Measurements from ENCODE around the gene ZNF70.

Gene ZNF70

DNA sequence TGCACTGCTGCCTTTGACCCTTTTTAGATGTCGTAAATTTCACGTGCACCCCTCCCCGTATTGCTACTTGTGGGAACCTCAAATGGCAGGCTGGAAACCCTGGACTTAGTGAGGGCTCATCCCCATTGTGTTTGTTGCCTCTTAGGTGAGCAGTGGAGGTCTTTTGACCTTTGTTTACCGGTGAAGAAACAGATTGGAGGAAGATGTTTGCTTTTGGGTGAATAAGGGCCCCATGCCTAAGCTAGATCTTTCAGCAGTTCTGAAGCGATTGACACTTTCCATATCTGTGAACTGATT is 36.6 kb upstream of the ZNF70 start:
- WGBS: 5% methylated on average over 5 of the region's 5 CpGs
- peaks cover 5% of the 10 kb centered on the region for H3K79me1 ChIP-seq (replicated peaks; ENCODE audit: low read length, poor library complexity, severe bottlenecking)

DNA sequence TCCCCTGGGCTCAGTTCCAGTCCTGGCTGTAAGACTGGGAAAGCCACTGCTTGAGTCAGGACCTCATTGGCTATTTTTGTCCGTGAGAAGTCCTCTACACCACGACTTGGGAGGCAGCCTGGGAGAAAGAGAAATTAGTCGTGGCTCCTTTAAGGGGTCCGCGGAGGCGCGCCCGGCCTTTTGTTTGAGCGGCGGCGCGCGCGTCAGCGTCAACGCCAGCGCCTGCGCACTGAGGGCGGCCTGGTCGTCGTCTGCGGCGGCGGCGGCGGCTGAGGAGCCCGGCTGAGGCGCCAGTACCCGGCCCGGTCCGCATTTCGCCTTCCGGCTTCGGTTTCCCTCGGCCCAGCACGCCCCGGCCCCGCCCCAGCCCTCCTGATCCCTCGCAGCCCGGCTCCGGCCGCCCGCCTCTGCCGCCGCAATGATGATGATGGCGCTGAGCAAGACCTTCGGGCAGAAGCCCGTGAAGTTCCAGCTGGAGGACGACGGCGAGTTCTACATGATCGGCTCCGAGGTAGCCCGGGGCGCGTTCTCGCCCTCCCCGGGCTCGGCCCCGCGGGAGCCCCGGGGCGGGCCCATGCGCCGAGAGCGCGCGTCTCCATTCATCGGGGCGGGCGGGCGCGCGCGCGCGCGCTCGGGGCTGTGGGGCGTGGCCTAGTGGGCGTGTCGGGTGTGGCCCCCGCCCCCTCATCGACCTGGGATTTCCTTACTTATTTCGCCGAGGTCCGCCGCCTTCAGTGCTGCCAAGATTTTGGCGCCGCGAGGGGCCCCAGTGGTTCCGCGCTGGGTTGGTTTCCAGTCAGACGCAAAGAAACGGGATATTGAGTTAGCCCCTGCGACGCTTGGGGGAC is 36.1 kb upstream of the ZNF70 start, which contains the start of gene SMARCB1:
Gene SMARCB1, plus strand, starts transcription at position 215 of the 848 bp plus-strand sequence. Its CDS starts 204 bp downstream, at position 419.
- Histone ChIP-seq H3K79me1 (replicated peaks; ENCODE audit: low read length, poor library complexity, severe bottlenecking) (peaks cover 1% of the 10 kb centered on the region), H3K27ac (ENCODE audit: low read length, poor library complexity, severe bottlenecking) (peak within 1 kb of the TSS; percentile 97), H3K9ac (ENCODE audit: low read length) (peak within 1 kb of the TSS; percentile 97), H2BK12ac (ENCODE audit: low read length in 2 of 2) (peak within 1 kb of the TSS; percentile 28 to 61), H3K9me3 (ENCODE audit: control insufficient read depth, low read length) (no peaks in the 10 kb centered on the region), H3K4me2 (ENCODE audit: low read length, poor library complexity, severe bottlenecking) (peak within 1 kb of the TSS; percentile 82), H2AK5ac (ENCODE audit: low read length, severe bottlenecking) (peak within 1 kb of the TSS; percentile 63), H2BK15ac (ENCODE audit: low read depth, poor library complexity, severe bottlenecking) (peak within 1 kb of the TSS; percentile 98), H3K4me3 (ENCODE audit: insufficient read depth in 1 of 2, low read depth in 1 of 2, low read length in 2 of 2) (peak within 1 kb of the TSS; percentile 94 to 97), H4K8ac (ENCODE audit: low read length) (peak within 1 kb of the TSS; percentile 100), H2AFZ (ENCODE audit: low read depth, low read length) (peak within 1 kb of the TSS; percentile 68), H3K23ac (ENCODE audit: low read length in 2 of 2) (peak within 1 kb of the TSS; percentile 79 to 93), H4K91ac (ENCODE audit: low read length) (peak within 1 kb of the TSS; percentile 99), H3K4ac (ENCODE audit: low read depth in 1 of 2, low read length in 2 of 2) (peak within 1 kb of the TSS; percentile 100), H3K36me3 (ENCODE audit: control insufficient read depth in 1 of 2, insufficient read depth in 2 of 2, low read depth in 1 of 2, low read length in 2 of 2) (peaks cover 6 to 7% of the 10 kb centered on the region in 2 experiments), H3K27me3 (ENCODE audit: control insufficient read depth in 1 of 2, insufficient read depth in 1 of 2, low read length in 2 of 2) (no peaks in the 10 kb centered on the region), H2BK120ac (ENCODE audit: low read depth, low read length) (peak within 1 kb of the TSS; percentile 100), H2BK5ac (ENCODE audit: low read depth, low read length, poor library complexity, severe bottlenecking) (peak within 1 kb of the TSS; percentile 100), H3K18ac (ENCODE audit: low read depth in 1 of 2, low read length in 2 of 2) (peak within 1 kb of the TSS; percentile 98 to 100), H3K14ac (ENCODE audit: low read length in 2 of 2) (peak within 1 kb of the TSS in 1 of 2 experiments; percentile 98), H3K4me1 (ENCODE audit: control insufficient read depth, insufficient read depth, low read depth, low read length) (peaks cover 28% of the 10 kb centered on the region)
- peak; percentile 97 for DNase-seq
- under 1% methylated on average over 80 of the region's 97 CpGs for WGBS

More for the DNA sequence above, 36.6 kb upstream of the ZNF70 start:
- Histone ChIP-seq H2AFZ (ENCODE audit: low read depth, low read length) (no peak overlapping the region), H3K4me3 (ENCODE audit: insufficient read depth in 1 of 2, low read depth in 1 of 2, low read length in 2 of 2) (peak overlapping the region; percentile 59 to 97), H4K8ac (ENCODE audit: low read length) (no peak overlapping the region), H2BK5ac (ENCODE audit: low read depth, low read length, poor library complexity, severe bottlenecking) (no peak overlapping the region), H3K4me1 (ENCODE audit: control insufficient read depth, insufficient read depth, low read depth, low read length) (peaks cover 26% of the 10 kb centered on the region), H3K36me3 (ENCODE audit: control insufficient read depth in 1 of 2, insufficient read depth in 2 of 2, low read depth in 1 of 2, low read length in 2 of 2) (peaks cover 7 to 13% of the 10 kb centered on the region in 2 experiments), H3K14ac (ENCODE audit: low read length in 2 of 2) (peak overlapping the region in 1 of 2 experiments; percentile 64), H4K91ac (ENCODE audit: low read length) (no peak overlapping the region), H3K23ac (ENCODE audit: low read length in 2 of 2) (no peak overlapping the region), H2AK5ac (ENCODE audit: low read length, severe bottlenecking) (no peak overlapping the region), H3K18ac (ENCODE audit: low read depth in 1 of 2, low read length in 2 of 2) (peak overlapping the region; percentile 26 to 80), H3K4me2 (ENCODE audit: low read length, poor library complexity, severe bottlenecking) (peak overlapping the region; percentile 82), H3K27ac (ENCODE audit: low read length, poor library complexity, severe bottlenecking) (peak overlapping the region; percentile 30), H3K27me3 (ENCODE audit: control insufficient read depth in 1 of 2, insufficient read depth in 1 of 2, low read length in 2 of 2) (no peaks in the 10 kb centered on the region), H3K9ac (ENCODE audit: low read length) (peak overlapping the region; percentile 97), H2BK12ac (ENCODE audit: low read length in 2 of 2) (peak overlapping the region in 1 of 2 experiments; percentile 38), H3K9me3 (ENCODE audit: control insufficient read depth, low read length) (no peaks in the 10 kb centered on the region), H2BK120ac (ENCODE audit: low read depth, low read length) (no peak overlapping the region), H2BK15ac (ENCODE audit: low read depth, poor library complexity, severe bottlenecking) (no peak overlapping the region), H3K4ac (ENCODE audit: low read depth in 1 of 2, low read length in 2 of 2) (peak overlapping the region in 1 of 2 experiments; percentile 55)
- DNase-seq: no peak

DNA sequence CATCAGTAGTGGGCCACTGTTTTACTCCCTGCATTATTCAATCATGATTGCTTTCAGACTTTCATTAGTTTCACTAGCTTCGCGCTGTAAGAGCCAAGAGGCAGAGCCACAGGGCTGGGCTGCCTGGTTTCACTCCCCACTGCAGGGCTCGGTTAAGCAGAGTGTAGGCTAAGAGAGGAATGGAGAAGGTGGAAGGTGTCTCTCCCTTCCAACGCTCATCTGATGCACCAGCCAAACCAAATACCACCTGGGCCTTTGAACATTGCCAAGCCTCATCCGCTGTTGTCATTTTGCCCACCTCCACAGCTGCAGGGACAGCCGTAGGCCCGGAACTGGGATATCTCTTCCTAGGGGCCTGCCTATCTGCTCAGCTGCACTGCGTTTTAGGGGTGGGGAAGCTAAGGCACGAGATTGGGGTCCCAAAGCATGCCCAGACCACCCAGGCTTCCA is 35.4 kb upstream of the ZNF70 start:
- 89% methylated on average over 9 of the region's 9 CpGs for WGBS

GRCh38 chr22:23784215-23784732 is 33.4 kb upstream of the ZNF70 start:
- H2BK120ac ChIP-seq (ENCODE audit: low read depth, low read length): no peak overlapping the region
- H3K23ac ChIP-seq (ENCODE audit: low read length in 2 of 2): no peak overlapping the region
- peak overlapping the region; percentile 94 for H2AK5ac ChIP-seq (ENCODE audit: low read length, severe bottlenecking)
- peaks cover 34% of the 10 kb centered on the region for H3K4me1 ChIP-seq (ENCODE audit: control insufficient read depth, insufficient read depth, low read depth, low read length)
- H2BK5ac ChIP-seq (ENCODE audit: low read depth, low read length, poor library complexity, severe bottlenecking): no peak overlapping the region
- H2AFZ ChIP-seq (ENCODE audit: low read depth, low read length): no peak overlapping the region
- no peak overlapping the region for H3K14ac ChIP-seq (ENCODE audit: low read length in 2 of 2)
- no peak overlapping the region for H4K8ac ChIP-seq (ENCODE audit: low read length)
- no peak overlapping the region for H4K91ac ChIP-seq (ENCODE audit: low read length)
- peak overlapping the region in 1 of 2 experiments; percentile 86 for H3K18ac ChIP-seq (ENCODE audit: low read depth in 1 of 2, low read length in 2 of 2)
- H3K79me1 ChIP-seq (replicated peaks; ENCODE audit: low read length, poor library complexity, severe bottlenecking): peaks cover 1% of the 10 kb centered on the region
- peaks cover 0 to 10% of the 10 kb centered on the region in 2 experiments for H3K36me3 ChIP-seq (ENCODE audit: control insufficient read depth in 1 of 2, insufficient read depth in 2 of 2, low read depth in 1 of 2, low read length in 2 of 2)
- 70% methylated on average over 4 of the region's 8 CpGs for WGBS
- no peaks in the 10 kb centered on the region for H3K9me3 ChIP-seq (ENCODE audit: control insufficient read depth, low read length)
- peak overlapping the region; percentile 53 to 67 for H2BK12ac ChIP-seq (ENCODE audit: low read length in 2 of 2)
- no peak overlapping the region for H3K4me3 ChIP-seq (ENCODE audit: insufficient read depth in 1 of 2, low read depth in 1 of 2, low read length in 2 of 2)
- no peak overlapping the region for H3K4me2 ChIP-seq (ENCODE audit: low read length, poor library complexity, severe bottlenecking)
- H3K27me3 ChIP-seq (ENCODE audit: control insufficient read depth in 1 of 2, insufficient read depth in 1 of 2, low read length in 2 of 2): no peaks in the 10 kb centered on the region
- DNase-seq: peak; percentile 67
- H3K4ac ChIP-seq (ENCODE audit: low read depth in 1 of 2, low read length in 2 of 2): no peak overlapping the region
- no peak overlapping the region for H3K9ac ChIP-seq (ENCODE audit: low read length)
- H2BK15ac ChIP-seq (ENCODE audit: low read depth, poor library complexity, severe bottlenecking): peak overlapping the region; percentile 60
- H3K27ac ChIP-seq (ENCODE audit: low read length, poor library complexity, severe bottlenecking): peak overlapping the region; percentile 73

More for the DNA sequence above, 35.4 kb upstream of the ZNF70 start:
- peak overlapping the region in 1 of 2 experiments; percentile 75 for H3K4me3 ChIP-seq (ENCODE audit: insufficient read depth in 1 of 2, low read depth in 1 of 2, low read length in 2 of 2)
- peak overlapping the region; percentile 23 for H2AK5ac ChIP-seq (ENCODE audit: low read length, severe bottlenecking)
- no peak overlapping the region for H3K23ac ChIP-seq (ENCODE audit: low read length in 2 of 2)
- H3K9me3 ChIP-seq (ENCODE audit: control insufficient read depth, low read length): no peaks in the 10 kb centered on the region
- peak overlapping the region; percentile 91 for H4K91ac ChIP-seq (ENCODE audit: low read length)
- peak overlapping the region in 1 of 2 experiments; percentile 9 for H3K14ac ChIP-seq (ENCODE audit: low read length in 2 of 2)
- peak overlapping the region; percentile 70 for H3K4me2 ChIP-seq (ENCODE audit: low read length, poor library complexity, severe bottlenecking)
- H3K9ac ChIP-seq (ENCODE audit: low read length): peak overlapping the region; percentile 97
- peak overlapping the region in 1 of 2 experiments; percentile 35 for H3K4ac ChIP-seq (ENCODE audit: low read depth in 1 of 2, low read length in 2 of 2)
- peak overlapping the region; percentile 6 to 61 for H3K18ac ChIP-seq (ENCODE audit: low read depth in 1 of 2, low read length in 2 of 2)
- H3K27me3 ChIP-seq (ENCODE audit: control insufficient read depth in 1 of 2, insufficient read depth in 1 of 2, low read length in 2 of 2): no peaks in the 10 kb centered on the region
- H4K8ac ChIP-seq (ENCODE audit: low read length): peak overlapping the region; percentile 98
- peaks cover under 1 to 6% of the 10 kb centered on the region in 2 experiments for H3K36me3 ChIP-seq (ENCODE audit: control insufficient read depth in 1 of 2, insufficient read depth in 2 of 2, low read depth in 1 of 2, low read length in 2 of 2)
- peak overlapping the region; percentile 82 for H3K27ac ChIP-seq (ENCODE audit: low read length, poor library complexity, severe bottlenecking)
- peaks cover 1% of the 10 kb centered on the region for H3K79me1 ChIP-seq (replicated peaks; ENCODE audit: low read length, poor library complexity, severe bottlenecking)
- H2BK12ac ChIP-seq (ENCODE audit: low read length in 2 of 2): peak overlapping the region; percentile 28 to 61
- no peak overlapping the region for H2BK15ac ChIP-seq (ENCODE audit: low read depth, poor library complexity, severe bottlenecking)
- H3K4me1 ChIP-seq (ENCODE audit: control insufficient read depth, insufficient read depth, low read depth, low read length): peaks cover 33% of the 10 kb centered on the region
- H2AFZ ChIP-seq (ENCODE audit: low read depth, low read length): peak overlapping the region; percentile 29
- H2BK120ac ChIP-seq (ENCODE audit: low read depth, low read length): peak overlapping the region; percentile 50
- no peak for DNase-seq
- no peak overlapping the region for H2BK5ac ChIP-seq (ENCODE audit: low read depth, low read length, poor library complexity, severe bottlenecking)

All from mesenchymal stem cell (in vitro differentiated cells and primary cell).